ENCODE data around the gene LYRM9.
"Not testable (repeated sequence)": the region's sequence is repeated elsewhere in the genome, so short reads cannot be mapped to it uniquely, and the experiment has no call there.

The LYRM9 gene

DNA sequence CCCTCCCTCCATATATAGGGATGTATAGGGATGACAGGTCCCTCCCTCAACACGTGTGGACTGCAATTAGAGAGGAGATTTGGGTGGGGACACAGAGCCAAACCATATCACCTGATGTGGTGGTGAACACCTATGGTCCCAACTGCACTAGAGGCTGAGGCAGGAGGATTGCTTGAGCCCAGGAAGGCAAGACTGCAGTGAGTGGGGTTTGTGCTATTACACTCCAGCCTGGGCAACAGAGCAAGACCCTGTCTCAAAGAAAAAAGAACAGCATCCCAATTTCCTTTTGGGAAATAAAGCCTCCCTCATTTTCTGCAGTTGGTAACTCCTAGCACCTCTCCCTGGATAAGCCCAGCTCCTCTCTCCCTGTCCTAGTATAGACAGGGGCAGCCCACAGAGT lies 23.8 kb upstream of the LYRM9 start:
- Histone ChIP-seq H3K27me3 (ENCODE audit: insufficient read depth, poor library complexity, severe bottlenecking) (no peaks in the 10 kb centered on the region), H3K4me1 (ENCODE audit: insufficient read depth, poor library complexity, severe bottlenecking) (no peaks in the 10 kb centered on the region), H3K27ac (ENCODE audit: poor library complexity, severe bottlenecking) (no peak overlapping the region), H3K36me3 (ENCODE audit: low read depth) (no peaks in the 10 kb centered on the region), H3K9me3 (ENCODE audit: severe bottlenecking) (no peaks in the 10 kb centered on the region), H3K4me3 (ENCODE audit: severe bottlenecking) (no peak overlapping the region)
- ATAC-seq (ENCODE audit: low read depth): no peak
- DNase-seq (ENCODE audit: low spot score): no peak
- TF ChIP-seq, protein P1, sequence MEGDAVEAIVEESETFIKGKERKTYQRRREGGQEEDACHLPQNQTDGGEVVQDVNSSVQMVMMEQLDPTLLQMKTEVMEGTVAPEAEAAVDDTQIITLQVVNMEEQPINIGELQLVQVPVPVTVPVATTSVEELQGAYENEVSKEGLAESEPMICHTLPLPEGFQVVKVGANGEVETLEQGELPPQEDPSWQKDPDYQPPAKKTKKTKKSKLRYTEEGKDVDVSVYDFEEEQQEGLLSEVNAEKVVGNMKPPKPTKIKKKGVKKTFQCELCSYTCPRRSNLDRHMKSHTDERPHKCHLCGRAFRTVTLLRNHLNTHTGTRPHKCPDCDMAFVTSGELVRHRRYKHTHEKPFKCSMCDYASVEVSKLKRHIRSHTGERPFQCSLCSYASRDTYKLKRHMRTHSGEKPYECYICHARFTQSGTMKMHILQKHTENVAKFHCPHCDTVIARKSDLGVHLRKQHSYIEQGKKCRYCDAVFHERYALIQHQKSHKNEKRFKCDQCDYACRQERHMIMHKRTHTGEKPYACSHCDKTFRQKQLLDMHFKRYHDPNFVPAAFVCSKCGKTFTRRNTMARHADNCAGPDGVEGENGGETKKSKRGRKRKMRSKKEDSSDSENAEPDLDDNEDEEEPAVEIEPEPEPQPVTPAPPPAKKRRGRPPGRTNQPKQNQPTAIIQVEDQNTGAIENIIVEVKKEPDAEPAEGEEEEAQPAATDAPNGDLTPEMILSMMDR (IDR thresholded peaks at IDR 0.05; ENCODE audit: poor library complexity, severe bottlenecking): no peak

DNA sequence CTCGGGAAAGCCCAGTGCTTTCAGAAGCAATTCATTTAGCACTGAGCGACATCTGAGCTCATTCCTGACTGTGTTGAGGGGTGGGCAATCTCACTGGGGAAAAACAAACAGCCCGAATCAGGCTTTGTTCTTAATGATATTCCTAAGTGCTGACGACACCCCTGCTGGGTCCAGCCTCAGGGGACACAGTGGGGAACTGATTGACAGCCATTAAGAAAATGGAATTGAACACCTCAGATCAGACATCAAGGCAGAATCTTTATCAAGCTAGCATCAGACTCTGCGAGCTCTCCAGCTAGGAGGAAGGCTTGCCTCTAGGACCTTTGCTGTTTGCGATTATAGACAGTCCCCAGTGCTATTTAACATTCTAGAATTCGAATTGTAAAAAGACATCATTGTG lies 22.5 kb upstream of the LYRM9 start:
- Histone ChIP-seq H3K36me3 (ENCODE audit: low read depth) (no peaks in the 10 kb centered on the region), H3K27ac (ENCODE audit: poor library complexity, severe bottlenecking) (no peak overlapping the region), H3K27me3 (ENCODE audit: insufficient read depth, poor library complexity, severe bottlenecking) (no peaks in the 10 kb centered on the region), H3K4me3 (ENCODE audit: severe bottlenecking) (no peak overlapping the region), H3K4me1 (ENCODE audit: insufficient read depth, poor library complexity, severe bottlenecking) (no peaks in the 10 kb centered on the region), H3K9me3 (ENCODE audit: severe bottlenecking) (no peaks in the 10 kb centered on the region)
- TF ChIP-seq, protein P1 (IDR thresholded peaks at IDR 0.05; ENCODE audit: poor library complexity, severe bottlenecking): no peak
- ATAC-seq (ENCODE audit: low read depth) (no peak), DNase-seq (ENCODE audit: low spot score) (no peak)

GRCh38 chr17:27914382-27914781 lies 21.2 kb upstream of the LYRM9 start:
- Histone ChIP-seq H3K27ac (ENCODE audit: poor library complexity, severe bottlenecking) (no peak overlapping the region), H3K9me3 (ENCODE audit: severe bottlenecking) (no peaks in the 10 kb centered on the region), H3K36me3 (ENCODE audit: low read depth) (no peaks in the 10 kb centered on the region), H3K4me3 (ENCODE audit: severe bottlenecking) (no peak overlapping the region), H3K4me1 (ENCODE audit: insufficient read depth, poor library complexity, severe bottlenecking) (no peaks in the 10 kb centered on the region), H3K27me3 (ENCODE audit: insufficient read depth, poor library complexity, severe bottlenecking) (no peaks in the 10 kb centered on the region)
- DNase-seq (ENCODE audit: low spot score) (no peak), ATAC-seq (ENCODE audit: low read depth) (no peak)
- TF ChIP-seq, protein P1 (IDR thresholded peaks at IDR 0.05; ENCODE audit: poor library complexity, severe bottlenecking): no peak

GRCh38 chr17:27912964-27913363 lies 19.8 kb upstream of the LYRM9 start:
- H3K27me3 ChIP-seq (ENCODE audit: insufficient read depth, poor library complexity, severe bottlenecking): no peaks in the 10 kb centered on the region
- no peaks in the 10 kb centered on the region for H3K9me3 ChIP-seq (ENCODE audit: severe bottlenecking)
- no peaks in the 10 kb centered on the region for H3K36me3 ChIP-seq (ENCODE audit: low read depth)
- TF ChIP-seq, protein P1 (IDR thresholded peaks at IDR 0.05; ENCODE audit: poor library complexity, severe bottlenecking): no peak
- no peak overlapping the region for H3K27ac ChIP-seq (ENCODE audit: poor library complexity, severe bottlenecking)
- no peak overlapping the region for H3K4me3 ChIP-seq (ENCODE audit: severe bottlenecking)
- no peaks in the 10 kb centered on the region for H3K4me1 ChIP-seq (ENCODE audit: insufficient read depth, poor library complexity, severe bottlenecking)
- DNase-seq (ENCODE audit: low spot score) (no peak), ATAC-seq (ENCODE audit: low read depth) (no peak)

DNA sequence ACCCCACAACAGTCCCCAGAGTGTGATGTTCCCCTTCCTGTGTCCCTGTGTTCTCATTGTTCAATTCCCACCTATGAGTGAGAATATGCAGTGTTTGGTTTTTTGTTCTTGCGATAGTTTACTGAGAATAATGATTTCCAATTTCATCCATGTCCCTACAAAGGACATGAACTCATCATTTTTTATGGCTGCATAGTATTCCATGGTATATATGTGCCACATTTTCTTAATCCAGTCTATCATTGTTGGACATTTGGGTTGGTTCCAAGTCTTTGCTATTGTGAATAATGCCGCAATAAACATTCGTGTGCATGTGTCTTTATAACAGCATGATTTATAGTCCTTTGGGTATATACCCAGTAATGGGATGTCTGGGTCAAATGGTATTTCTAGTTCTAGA lies 19.1 kb upstream of the LYRM9 start:
- H3K27me3 ChIP-seq (ENCODE audit: insufficient read depth, poor library complexity, severe bottlenecking); H3K4me1 ChIP-seq (ENCODE audit: insufficient read depth, poor library complexity, severe bottlenecking); H3K4me3 ChIP-seq (ENCODE audit: severe bottlenecking); H3K27ac ChIP-seq (ENCODE audit: poor library complexity, severe bottlenecking); H3K36me3 ChIP-seq (ENCODE audit: low read depth); ATAC-seq (ENCODE audit: low read depth); DNase-seq (ENCODE audit: low spot score); H3K9me3 ChIP-seq (ENCODE audit: severe bottlenecking): not testable (repeated sequence)

Measured in RWPE2 (cell line).